ENCODE data around the gene RRAS. TPM values are rescaled to one million over a fixed set of nuclear protein-coding genes. Genes with fewer than 3 reads are reported as not detected.

Gene RRAS
- polyA plus RNA-seq, 1 of the 3 experiments (the other 2 are of a cell fraction), result 141 TPM

DNA sequence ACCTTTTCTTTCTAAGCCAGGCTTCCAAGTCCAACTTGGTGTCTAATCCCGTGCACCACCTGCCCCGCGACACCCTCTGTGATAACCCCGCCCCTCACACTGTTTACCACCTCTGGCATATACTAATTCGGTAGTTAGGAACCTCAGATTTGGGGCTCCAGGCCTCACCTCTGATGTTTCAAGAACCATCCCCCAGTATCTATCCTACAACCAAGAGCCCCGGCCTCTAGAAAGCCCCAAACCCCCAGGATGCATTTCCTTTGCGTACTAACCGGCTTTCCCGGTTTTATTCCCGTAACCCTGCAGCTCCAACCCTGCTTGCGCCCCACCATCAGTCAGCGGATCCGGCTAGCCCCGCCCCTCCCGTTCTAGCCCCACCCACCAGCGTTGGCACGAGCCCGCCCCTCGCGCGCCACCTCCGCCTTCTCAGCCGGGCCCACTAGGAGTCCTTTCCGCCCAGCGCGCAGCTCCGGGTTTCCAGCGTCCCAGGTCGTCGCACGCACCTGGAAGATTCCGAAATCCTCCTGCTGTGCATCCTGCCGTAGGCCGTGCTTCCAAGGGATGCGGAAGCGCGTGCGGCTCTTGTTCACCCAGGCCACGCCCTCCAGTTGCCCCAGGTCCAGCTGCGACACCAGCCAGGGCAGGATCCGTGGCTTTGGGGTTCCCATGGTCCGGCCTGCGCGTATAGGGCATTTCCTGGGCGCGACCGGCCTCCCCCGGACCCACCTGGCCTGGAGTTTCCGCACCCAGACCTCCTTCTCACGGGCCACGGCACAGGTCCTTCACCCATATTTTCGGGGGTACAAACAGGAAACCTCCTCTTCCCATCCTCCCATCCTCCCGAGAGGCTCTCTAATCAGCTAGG, 24.5 kb upstream of the RRAS start:
- H3K9ac ChIP-seq, result peak overlapping the region; percentile 90
- CTCF ChIA-PET, result interaction anchor here (0.8 to 9.4 kb wide), 4 partner anchors 11 to 22 kb away, joined by 3 to 78 read pairs (median 4); partner anchors contain the start of genes PRMT1 and SCAF1
- H3F3A ChIP-seq (replicated peaks; ENCODE audit: insufficient read depth), result peaks cover 25% of the 10 kb centered on the region
- H4K20me1 ChIP-seq (ENCODE audit: insufficient read depth), result no peaks in the 10 kb centered on the region
- DNase-seq, result peak; percentile 95
- POLR2A ChIA-PET, result interaction anchor here (0.5 to 2.2 kb wide), 8 partner anchors 9 to 71 kb away, joined by 3 to 15 read pairs (median 4); partner anchors contain the start of genes PRMT1 and RRAS
- peaks cover 30% of the 10 kb centered on the region for H3K79me2 ChIP-seq (ENCODE audit: insufficient read depth)
- H3K4me1 ChIP-seq (ENCODE audit: control insufficient read depth in 1 of 2, insufficient read depth in 2 of 2, low read depth in 1 of 2, low read length in 1 of 2), result peaks cover 9 to 15% of the 10 kb centered on the region in 2 experiments; a peak in 3 of 4 replicates
- H2AFZ ChIP-seq (ENCODE audit: low read depth), result no peak overlapping the region
- peak overlapping the region; percentile 97 for H3K4me2 ChIP-seq
- H3K4me3 ChIP-seq (ENCODE audit: low read depth in 2 of 2, low read length in 1 of 2), result peak overlapping the region; percentile 73 to 97
- H3K36me3 ChIP-seq (replicated peaks in 1 of 2; ENCODE audit: control insufficient read depth in 1 of 2, insufficient read depth in 2 of 2, low read length in 1 of 2), result peaks cover 10 to 26% of the 10 kb centered on the region in 2 experiments
- no peaks in the 10 kb centered on the region for H3K9me2 ChIP-seq
- H3K27ac ChIP-seq (ENCODE audit: low read depth in 2 of 2, low read length in 1 of 2), result peak overlapping the region; percentile 76 to 96
- no peaks in the 10 kb centered on the region for H3K27me3 ChIP-seq (ENCODE audit: insufficient read depth)
- under 1% methylated on average over 39 of the region's 53 CpGs for WGBS (ENCODE audit: low lambda C conversion rate)
- H3K9me3 ChIP-seq, result no peaks in the 10 kb centered on the region
- TF ChIP-seq, protein P1, sequence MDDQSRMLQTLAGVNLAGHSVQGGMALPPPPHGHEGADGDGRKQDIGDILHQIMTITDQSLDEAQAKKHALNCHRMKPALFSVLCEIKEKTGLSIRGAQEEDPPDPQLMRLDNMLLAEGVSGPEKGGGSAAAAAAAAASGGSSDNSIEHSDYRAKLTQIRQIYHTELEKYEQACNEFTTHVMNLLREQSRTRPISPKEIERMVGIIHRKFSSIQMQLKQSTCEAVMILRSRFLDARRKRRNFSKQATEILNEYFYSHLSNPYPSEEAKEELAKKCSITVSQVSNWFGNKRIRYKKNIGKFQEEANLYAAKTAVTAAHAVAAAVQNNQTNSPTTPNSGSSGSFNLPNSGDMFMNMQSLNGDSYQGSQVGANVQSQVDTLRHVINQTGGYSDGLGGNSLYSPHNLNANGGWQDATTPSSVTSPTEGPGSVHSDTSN (IDR thresholded peaks at IDR 0.05), result no peak
- TF ChIP-seq YY1 (IDR thresholded peaks at IDR 0.05; ENCODE audit: low read depth) (no peak), MXI1 (IDR thresholded peaks at IDR 0.05; ENCODE audit: low read depth, low read length) (peak; percentile 58), FOXM1 (IDR thresholded peaks at IDR 0.05; ENCODE audit: low read depth) (no peak), FOSL2 (IDR thresholded peaks at IDR 0.05; ENCODE audit: borderline replicate concordance, low read depth) (no peak), RXRA (IDR thresholded peaks at IDR 0.05; ENCODE audit: borderline replicate concordance, low read depth) (no peak), SMC3 (IDR thresholded peaks at IDR 0.05; ENCODE audit: low read depth, low read length) (no peak), TCF12 (IDR thresholded peaks at IDR 0.05) (no peak), NFIC (IDR thresholded peaks at IDR 0.05; ENCODE audit: borderline replicate concordance) (no peak), ELF1 (IDR thresholded peaks at IDR 0.05) (peak; percentile 49; the same call in 1 of the 2 replicates), EP300 (IDR thresholded peaks at IDR 0.05; ENCODE audit: borderline replicate concordance in 1 of 2, low read depth in 1 of 2, low read length in 1 of 2) (no peak), TEAD4 (IDR thresholded peaks at IDR 0.05; ENCODE audit: borderline replicate concordance, insufficient read depth) (no peak), NRF1 (IDR thresholded peaks at IDR 0.05; ENCODE audit: low read depth, low read length) (0 out of 2 replicates have a peak, but pooled peaks have one; percentile 14), FOXJ3 (CRISPR knock-in tag; IDR thresholded peaks at IDR 0.05) (no peak), RAD21 (IDR thresholded peaks at IDR 0.05; ENCODE audit: low read length) (no peak)
- TF ChIP-seq, protein P2, sequence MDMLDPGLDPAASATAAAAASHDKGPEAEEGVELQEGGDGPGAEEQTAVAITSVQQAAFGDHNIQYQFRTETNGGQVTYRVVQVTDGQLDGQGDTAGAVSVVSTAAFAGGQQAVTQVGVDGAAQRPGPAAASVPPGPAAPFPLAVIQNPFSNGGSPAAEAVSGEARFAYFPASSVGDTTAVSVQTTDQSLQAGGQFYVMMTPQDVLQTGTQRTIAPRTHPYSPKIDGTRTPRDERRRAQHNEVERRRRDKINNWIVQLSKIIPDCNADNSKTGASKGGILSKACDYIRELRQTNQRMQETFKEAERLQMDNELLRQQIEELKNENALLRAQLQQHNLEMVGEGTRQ (IDR thresholded peaks at IDR 0.05; ENCODE audit: borderline replicate concordance, low read depth, low read length), result no peak
- TF ChIP-seq, protein P3, sequence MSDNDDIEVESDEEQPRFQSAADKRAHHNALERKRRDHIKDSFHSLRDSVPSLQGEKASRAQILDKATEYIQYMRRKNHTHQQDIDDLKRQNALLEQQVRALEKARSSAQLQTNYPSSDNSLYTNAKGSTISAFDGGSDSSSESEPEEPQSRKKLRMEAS (IDR thresholded peaks at IDR 0.05; ENCODE audit: low read depth), result peak; percentile 34; the same call in 1 of the 2 replicates
- TF ChIP-seq, protein P4, sequence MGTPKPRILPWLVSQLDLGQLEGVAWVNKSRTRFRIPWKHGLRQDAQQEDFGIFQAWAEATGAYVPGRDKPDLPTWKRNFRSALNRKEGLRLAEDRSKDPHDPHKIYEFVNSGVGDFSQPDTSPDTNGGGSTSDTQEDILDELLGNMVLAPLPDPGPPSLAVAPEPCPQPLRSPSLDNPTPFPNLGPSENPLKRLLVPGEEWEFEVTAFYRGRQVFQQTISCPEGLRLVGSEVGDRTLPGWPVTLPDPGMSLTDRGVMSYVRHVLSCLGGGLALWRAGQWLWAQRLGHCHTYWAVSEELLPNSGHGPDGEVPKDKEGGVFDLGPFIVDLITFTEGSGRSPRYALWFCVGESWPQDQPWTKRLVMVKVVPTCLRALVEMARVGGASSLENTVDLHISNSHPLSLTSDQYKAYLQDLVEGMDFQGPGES (IDR thresholded peaks at IDR 0.05; ENCODE audit: low read depth, low read length), result no peak
- TF ChIP-seq, protein P5, sequence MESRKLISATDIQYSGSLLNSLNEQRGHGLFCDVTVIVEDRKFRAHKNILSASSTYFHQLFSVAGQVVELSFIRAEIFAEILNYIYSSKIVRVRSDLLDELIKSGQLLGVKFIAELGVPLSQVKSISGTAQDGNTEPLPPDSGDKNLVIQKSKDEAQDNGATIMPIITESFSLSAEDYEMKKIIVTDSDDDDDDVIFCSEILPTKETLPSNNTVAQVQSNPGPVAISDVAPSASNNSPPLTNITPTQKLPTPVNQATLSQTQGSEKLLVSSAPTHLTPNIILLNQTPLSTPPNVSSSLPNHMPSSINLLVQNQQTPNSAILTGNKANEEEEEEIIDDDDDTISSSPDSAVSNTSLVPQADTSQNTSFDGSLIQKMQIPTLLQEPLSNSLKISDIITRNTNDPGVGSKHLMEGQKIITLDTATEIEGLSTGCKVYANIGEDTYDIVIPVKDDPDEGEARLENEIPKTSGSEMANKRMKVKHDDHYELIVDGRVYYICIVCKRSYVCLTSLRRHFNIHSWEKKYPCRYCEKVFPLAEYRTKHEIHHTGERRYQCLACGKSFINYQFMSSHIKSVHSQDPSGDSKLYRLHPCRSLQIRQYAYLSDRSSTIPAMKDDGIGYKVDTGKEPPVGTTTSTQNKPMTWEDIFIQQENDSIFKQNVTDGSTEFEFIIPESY (IDR thresholded peaks at IDR 0.05; ENCODE audit: borderline replicate concordance, low read depth), result no peak
- TF ChIP-seq, protein P6, sequence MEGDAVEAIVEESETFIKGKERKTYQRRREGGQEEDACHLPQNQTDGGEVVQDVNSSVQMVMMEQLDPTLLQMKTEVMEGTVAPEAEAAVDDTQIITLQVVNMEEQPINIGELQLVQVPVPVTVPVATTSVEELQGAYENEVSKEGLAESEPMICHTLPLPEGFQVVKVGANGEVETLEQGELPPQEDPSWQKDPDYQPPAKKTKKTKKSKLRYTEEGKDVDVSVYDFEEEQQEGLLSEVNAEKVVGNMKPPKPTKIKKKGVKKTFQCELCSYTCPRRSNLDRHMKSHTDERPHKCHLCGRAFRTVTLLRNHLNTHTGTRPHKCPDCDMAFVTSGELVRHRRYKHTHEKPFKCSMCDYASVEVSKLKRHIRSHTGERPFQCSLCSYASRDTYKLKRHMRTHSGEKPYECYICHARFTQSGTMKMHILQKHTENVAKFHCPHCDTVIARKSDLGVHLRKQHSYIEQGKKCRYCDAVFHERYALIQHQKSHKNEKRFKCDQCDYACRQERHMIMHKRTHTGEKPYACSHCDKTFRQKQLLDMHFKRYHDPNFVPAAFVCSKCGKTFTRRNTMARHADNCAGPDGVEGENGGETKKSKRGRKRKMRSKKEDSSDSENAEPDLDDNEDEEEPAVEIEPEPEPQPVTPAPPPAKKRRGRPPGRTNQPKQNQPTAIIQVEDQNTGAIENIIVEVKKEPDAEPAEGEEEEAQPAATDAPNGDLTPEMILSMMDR (IDR thresholded peaks at IDR 0.05), result no peak

All from SK-N-SH (cell line).